WTC11 (cell line): Measurements from ENCODE around the gene TFDP1.

Experiments used
- CTCF ChIP-seq: fragments of 200-600 bp; IDR thresholded peaks from 2 replicates; pipeline ENCODE4 v1.8.0; 2022; ENCODE audit warnings: antibody characterized with exemption
- FOXJ3 ChIP-seq: sonication (generic); formaldehyde crosslinking; IDR thresholded peaks from 2 replicates; pipeline ENCODE4 v1.9.0; 2021; ENCODE audit warnings: missing genetic modification reagents, mild to moderate bottlenecking, borderline replicate concordance
- FOXK1 ChIP-seq: sonication (generic); formaldehyde crosslinking; IDR thresholded peaks from 2 replicates; pipeline ENCODE4 v1.8.0; 2022; ENCODE audit warnings: mild to moderate bottlenecking, moderate library complexity, missing genetic modification reagents
- ZNF281 ChIP-seq: sonication (generic); formaldehyde crosslinking; IDR thresholded peaks from 2 replicates; pipeline ENCODE4 v1.8.0; 2023; ENCODE audit warnings: mild to moderate bottlenecking, missing genetic modification reagents
- ZNF416 ChIP-seq: fragments of 250-450 bp; sonication (Bioruptor Pico); IDR thresholded peaks from 2 replicates; pipeline ENCODE4 v1.9.0; 2021; ENCODE audit warnings: mild to moderate bottlenecking, inconsistent platforms

GRCh38 chr13:113552786-113553434, 31.6 kb upstream of the TFDP1 start:
- TF ChIP-seq CTCF (no peak), FOXK1 (CRISPR knock-in tag) (no peak), ZNF281 (CRISPR knock-in tag) (no peak), ZNF416 (no peak), FOXJ3 (no peak)
